HG02970 (cell line): ENCODE results near the gene TMEM130.

Source experiments
- ATAC-seq: cut with Tn5 transposase; IDR thresholded peaks from one replicate; pipeline ENCODE4 v1.9.1; 2021; ENCODE audit warnings: mild to moderate bottlenecking, moderate library complexity, moderate number of reproducible peaks; ENCODE audit not compliant: unreplicated experiment, low FRiP score

Gene TMEM130

GRCh38 chr7:98869597-98870120 is at the start of gene TMEM130:
Gene TMEM130, minus strand, starts transcription at chr7:98870014. Its CDS starts 153 bp downstream, at chr7:98869861.
- ATAC-seq: no peak

- ATAC-seq: no peak
Measured at GRCh38 chr7:98917331-98917730, 47.5 kb upstream of the TMEM130 start.

GRCh38 chr7:98913612-98914011 is 43.8 kb upstream of the TMEM130 start:
- ATAC-seq: no peak

GRCh38 chr7:98913026-98913425 is 43.2 kb upstream of the TMEM130 start:
- no peak for ATAC-seq

GRCh38 chr7:98911916-98912315 is 42.1 kb upstream of the TMEM130 start:
- ATAC-seq: no peak

- no peak for ATAC-seq
Measured at GRCh38 chr7:98910427-98910826, 40.6 kb upstream of the TMEM130 start.

GRCh38 chr7:98909487-98909886 is 39.7 kb upstream of the TMEM130 start:
- ATAC-seq: no peak

- no peak for ATAC-seq
Measured at GRCh38 chr7:98908585-98908984, 38.8 kb upstream of the TMEM130 start.

GRCh38 chr7:98907570-98907969 is 37.8 kb upstream of the TMEM130 start:
- no peak for ATAC-seq

- no peak for ATAC-seq
Measured at GRCh38 chr7:98903246-98903645, 33.4 kb upstream of the TMEM130 start.

GRCh38 chr7:98902523-98902922 is 32.7 kb upstream of the TMEM130 start:
- ATAC-seq: no peak

- ATAC-seq: no peak
Measured at GRCh38 chr7:98900815-98901214, 31.0 kb upstream of the TMEM130 start.

- no peak for ATAC-seq
Measured at GRCh38 chr7:98899816-98900215, 30.0 kb upstream of the TMEM130 start.

GRCh38 chr7:98892609-98893008 is 22.8 kb upstream of the TMEM130 start:
- ATAC-seq: no peak

- no peak for ATAC-seq
Measured at GRCh38 chr7:98887038-98887437, 17.2 kb upstream of the TMEM130 start.

- ATAC-seq: no peak
Measured at GRCh38 chr7:98884416-98884815, 14.6 kb upstream of the TMEM130 start.

GRCh38 chr7:98881561-98882315 is 11.9 kb upstream of the TMEM130 start:
- no peak for ATAC-seq

- no peak for ATAC-seq
Measured at GRCh38 chr7:98880485-98880884, 10.7 kb upstream of the TMEM130 start.

GRCh38 chr7:98879979-98880315 is 10.1 kb upstream of the TMEM130 start:
- ATAC-seq: no peak

GRCh38 chr7:98879198-98879978 is 9.6 kb upstream of the TMEM130 start:
- ATAC-seq: peak; percentile 54

- ATAC-seq: peak; percentile 53
Measured at GRCh38 chr7:98878365-98879197, 8.8 kb upstream of the TMEM130 start, which contains the start of gene TRRAP. Gene TRRAP, plus strand, starts transcription at chr7:98878532. Its CDS starts 2,619 bp downstream, at chr7:98881151.
